GF-D8 (cell line): ENCODE data around the gene GSTM4.
A peak's percentile ranks its signal among the peaks of the same experiment; 100 is the strongest.

Experiments used
- DNase-seq: peaks from one replicate; lab custom pipeline; 2025; lab: John Stamatoyannopoulos, UW

Gene GSTM4

GRCh38 chr1:109624201-109625010 lies 31.5 kb upstream of the GSTM4 start:
- DNase-seq: peak; percentile 47

- DNase-seq: no peak
Measured at GRCh38 chr1:109625176-109625575, 30.7 kb upstream of the GSTM4 start.

GRCh38 chr1:109625601-109626560 lies 30.0 kb upstream of the GSTM4 start:
- no peak for DNase-seq

- no peak for DNase-seq
Measured at GRCh38 chr1:109626682-109627408, 29.1 kb upstream of the GSTM4 start.

- no peak for DNase-seq
Measured at GRCh38 chr1:109627692-109628399, 28.1 kb upstream of the GSTM4 start.

GRCh38 chr1:109628540-109629321 lies 27.2 kb upstream of the GSTM4 start:
- DNase-seq: no peak

GRCh38 chr1:109629372-109630030 lies 26.4 kb upstream of the GSTM4 start:
- DNase-seq: no peak

GRCh38 chr1:109630081-109630897 lies 25.6 kb upstream of the GSTM4 start:
- no peak for DNase-seq

GRCh38 chr1:109630898-109631512 lies 24.9 kb upstream of the GSTM4 start:
- no peak for DNase-seq

GRCh38 chr1:109631513-109632505 lies 24.1 kb upstream of the GSTM4 start:
- DNase-seq: no peak

GRCh38 chr1:109632671-109633346 lies 23.1 kb upstream of the GSTM4 start:
- no peak for DNase-seq

- no peak for DNase-seq
Measured at GRCh38 chr1:109634292-109634691, 21.6 kb upstream of the GSTM4 start.

GRCh38 chr1:109634771-109635750 lies 20.8 kb upstream of the GSTM4 start:
- no peak for DNase-seq

- DNase-seq: no peak
Measured at GRCh38 chr1:109635862-109636200, 20.1 kb upstream of the GSTM4 start.

- DNase-seq: no peak
Measured at GRCh38 chr1:109636201-109636952, 19.5 kb upstream of the GSTM4 start.
